LNCAP (cell line): ENCODE results near the gene SHISA8.

Source experiments
- CTCF ChIP-seq: fragments of 450-650 bp; IDR thresholded peaks from 2 replicates; pipeline ENCODE4 v1.5.1; 2017; ENCODE audit warnings: mild to moderate bottlenecking

The SHISA8 gene

GRCh38 chr22:41936894-41937169, 22.0 kb upstream of the SHISA8 start:
- TF ChIP-seq CTCF: no peak

- TF ChIP-seq CTCF: no peak
Measured at GRCh38 chr22:41935509-41935908, 20.6 kb upstream of the SHISA8 start.

- no peak for TF ChIP-seq CTCF
Measured at GRCh38 chr22:41935015-41935351, 20.1 kb upstream of the SHISA8 start.

- TF ChIP-seq CTCF: no peak
Measured at GRCh38 chr22:41934284-41935014, 19.6 kb upstream of the SHISA8 start.

GRCh38 chr22:41933411-41934177, 18.7 kb upstream of the SHISA8 start:
- no peak for TF ChIP-seq CTCF

- no peak for TF ChIP-seq CTCF
Measured at GRCh38 chr22:41932353-41932752, 17.5 kb upstream of the SHISA8 start.

- TF ChIP-seq CTCF: no peak
Measured at GRCh38 chr22:41931701-41932269, 16.9 kb upstream of the SHISA8 start.
